Activated naive CD4-positive, alpha-beta T cell treated with anti-CD3 and anti-CD28 coated beads, Interleukin-2, amount 50 U/mL, for 72 hours (primary cell): Measurements from ENCODE around the gene UNKL. TPM values are rescaled to one million over a fixed set of nuclear protein-coding genes. Genes with fewer than 3 reads are reported as not detected.
"Not testable (repeated sequence)": the region's sequence is repeated elsewhere in the genome, so short reads cannot be mapped to it uniquely, and the experiment has no call there.

ENCODE experiments used
- ATAC-seq, 2 donors: fragments of 150-1000 bp; cut with Tn5 transposase; 2 replicates each; pipeline ENCODE4 v1.10.0; 2021; ENCODE audit warnings: mild to moderate bottlenecking in 2 of 2, moderate library complexity in 2 of 2
- DNase-seq, 2 donors: peaks; one replicate each; pipeline ENCODE4 v3.0.0; 2021 to 2022; ENCODE audit warnings: low spot score in 2 of 2
- H3K27ac Mint-ChIP-seq, 2 donors: one replicate each; pipeline ENCODE4 v1.8.0; 2022; ENCODE audit warnings: mild to moderate bottlenecking in 2 of 2, mixed read lengths in 2 of 2
- H3K36me3 Mint-ChIP-seq, 2 donors: one replicate each; pipeline ENCODE4 v1.8.0; 2022; ENCODE audit warnings: mixed read lengths in 2 of 2
- H3K9me3 Mint-ChIP-seq, 2 donors: one replicate each; pipeline ENCODE4 v1.8.0; 2022; ENCODE audit warnings: mixed read lengths in 2 of 2
- total RNA-seq, 2 donors: library from RNA; stranded (reverse); gene quantifications; one replicate each; pipeline ENCODE4 v1.2.3, GENCODE V29; 2022

The UNKL gene
- total RNA-seq, 2 donors from 2014 or later: 38.0 to 72.1 TPM

GRCh38 chr16:1333854-1334700 lies 80.4 kb downstream of the UNKL start:
- Mint-ChIP-seq H3K9me3 (no peaks in the 10 kb centered on the region), H3K27ac (no peak overlapping the region), H3K36me3 (no peaks in the 10 kb centered on the region)
- no peak for DNase-seq
- ATAC-seq: no peak

GRCh38 chr16:1333149-1333812 lies 81.2 kb downstream of the UNKL start, which contains the start of gene BAIAP3:
TSS of gene BAIAP3 (plus strand) at chr16:1333645. CDS start at chr16:1338550, 4,905 bp downstream.
- H3K9me3 Mint-ChIP-seq: no peaks in the 10 kb centered on the region
- ATAC-seq: peak; percentile 59 to 66
- H3K27ac Mint-ChIP-seq: no peak within 1 kb of the TSS
- no peaks in the 10 kb centered on the region for H3K36me3 Mint-ChIP-seq
- DNase-seq: peak in 1 of 2 donors; percentile 68

- ATAC-seq (peak in 1 of 2 donors; percentile 3), DNase-seq (no peak)
- no peaks in the 10 kb centered on the region for H3K36me3 Mint-ChIP-seq
- H3K9me3 Mint-ChIP-seq: no peaks in the 10 kb centered on the region
- no peak overlapping the region for H3K27ac Mint-ChIP-seq
These were observed 81.8 kb downstream of the UNKL start for GRCh38 chr16:1332618-1333148.

GRCh38 chr16:1331712-1332617 lies 82.5 kb downstream of the UNKL start:
- no peaks in the 10 kb centered on the region for H3K9me3 Mint-ChIP-seq
- H3K36me3 Mint-ChIP-seq: no peaks in the 10 kb centered on the region
- DNase-seq (no peak), ATAC-seq (peak; percentile 11 to 14)
- no peak overlapping the region for H3K27ac Mint-ChIP-seq

GRCh38 chr16:1330931-1331711 lies 83.4 kb downstream of the UNKL start:
- peak overlapping the region in 1 of 2 donors; percentile 22 for H3K27ac Mint-ChIP-seq
- no peaks in the 10 kb centered on the region for H3K36me3 Mint-ChIP-seq
- DNase-seq: no peak
- no peaks in the 10 kb centered on the region for H3K9me3 Mint-ChIP-seq
- ATAC-seq: no peak

- no peak overlapping the region for H3K27ac Mint-ChIP-seq
- DNase-seq: peak in 1 of 2 donors; percentile 51
- H3K9me3 Mint-ChIP-seq: no peaks in the 10 kb centered on the region
- ATAC-seq: peak; percentile 14 to 58
- H3K36me3 Mint-ChIP-seq: no peaks in the 10 kb centered on the region
These were observed 84.1 kb downstream of the UNKL start for GRCh38 chr16:1330260-1330914.

- not testable (repeated sequence) for H3K36me3 Mint-ChIP-seq, ATAC-seq, H3K9me3 Mint-ChIP-seq, DNase-seq
- H3K27ac Mint-ChIP-seq: peak overlapping the region in 1 of 2 donors; percentile 33
These were observed 85.5 kb downstream of the UNKL start for GRCh38 chr16:1328961-1329360.

- not testable (repeated sequence) for H3K27ac Mint-ChIP-seq, DNase-seq, H3K9me3 Mint-ChIP-seq, ATAC-seq, H3K36me3 Mint-ChIP-seq
These were observed 86.4 kb downstream of the UNKL start for GRCh38 chr16:1328136-1328535.

- no peaks in the 10 kb centered on the region for H3K9me3 Mint-ChIP-seq
- ATAC-seq (no peak), DNase-seq (no peak)
- H3K36me3 Mint-ChIP-seq: no peaks in the 10 kb centered on the region
- H3K27ac Mint-ChIP-seq: no peak overlapping the region
These were observed 86.9 kb downstream of the UNKL start for GRCh38 chr16:1327619-1327947.

- no peak for DNase-seq
- ATAC-seq: peak in 1 of 2 donors; percentile 8
- Mint-ChIP-seq H3K36me3 (no peaks in the 10 kb centered on the region), H3K27ac (peak overlapping the region in 1 of 2 donors; percentile 14), H3K9me3 (no peaks in the 10 kb centered on the region)
These were observed 87.4 kb downstream of the UNKL start for GRCh38 chr16:1326946-1327618.

- H3K27ac Mint-ChIP-seq: no peak overlapping the region
These were observed 88.1 kb downstream of the UNKL start for GRCh38 chr16:1326391-1326790.

GRCh38 chr16:1325673-1326371 lies 88.7 kb downstream of the UNKL start:
- no peak for DNase-seq
- peak in 1 of 2 donors; percentile 3 for ATAC-seq
- H3K27ac Mint-ChIP-seq: no peak overlapping the region
- H3K36me3 Mint-ChIP-seq: no peaks in the 10 kb centered on the region
- H3K9me3 Mint-ChIP-seq: no peaks in the 10 kb centered on the region

More at GRCh38 chr16:1326391-1326790, 88.1 kb downstream of the UNKL start:
- no peaks in the 10 kb centered on the region for H3K9me3 Mint-ChIP-seq
- ATAC-seq (no peak), DNase-seq (no peak)
- no peaks in the 10 kb centered on the region for H3K36me3 Mint-ChIP-seq

- Mint-ChIP-seq H3K27ac (no peak overlapping the region), H3K36me3 (peaks cover 0 to 3% of the 10 kb centered on the region in 2 donors), H3K9me3 (no peaks in the 10 kb centered on the region)
- ATAC-seq (no peak), DNase-seq (no peak)
These were observed 89.2 kb downstream of the UNKL start for GRCh38 chr16:1325261-1325660.

GRCh38 chr16:1324286-1324826 lies 90.1 kb downstream of the UNKL start:
- peaks cover 5 to 7% of the 10 kb centered on the region in 2 donors for H3K36me3 Mint-ChIP-seq
- no peak for ATAC-seq

More at GRCh38 chr16:1324286-1324826, 90.1 kb downstream of the UNKL start:
- no peak for DNase-seq
- Mint-ChIP-seq H3K9me3 (no peaks in the 10 kb centered on the region), H3K27ac (peak overlapping the region in 1 of 2 donors; percentile 44)
